ENCODE measurements around the gene SIX3.

GRCh38 chr2:44897406-44897805 is 44.1 kb upstream of the SIX3 start:
- TF ChIP-seq EZH2phosphoT487 (IDR thresholded peaks at IDR 0.05; ENCODE audit: insufficient read depth, low read depth) (no peak), EZH2 (IDR thresholded peaks at IDR 0.05; ENCODE audit: insufficient read depth, poor library complexity, severe bottlenecking) (no peak)

Measured in GM23248 (cell line).